Thyroid gland (tissue), 4 donors: ENCODE results near the gene HLF. TPM values are rescaled to one million over a fixed set of nuclear protein-coding genes. Genes with fewer than 3 reads are reported as not detected.

Experiments used
- DNase-seq, 2 donors: peaks; one replicate each; pipeline ENCODE4 v3.0.0-alpha.2; 2019
- H3K27ac ChIP-seq, 3 donors: fragments of 200-600 bp; sonication (generic); 1 replicate in 2 of 3; 2 replicates in 1 of 3; pipeline ENCODE4 v1.5.1; 2016 to 2019; ENCODE audit warnings: mild to moderate bottlenecking in 1 of 3, moderate library complexity in 1 of 3
- H3K27me3 ChIP-seq: fragments of 200-600 bp; sonication (generic); one replicate; pipeline ENCODE4 v1.5.1; 2019
- H3K36me3 ChIP-seq, 2 donors: fragments of 200-600 bp; sonication (generic); one replicate each; pipeline ENCODE4 v1.5.1; 2016 to 2019
- H3K4me1 ChIP-seq, 2 donors: fragments of 200-600 bp; sonication (generic); one replicate each; pipeline ENCODE4 v1.5.1; 2017 to 2019
- H3K4me3 ChIP-seq, 3 donors: fragments of 200-600 bp; sonication (generic); replicated peaks in 1 of 3; 1 replicate in 2 of 3; 2 replicates in 1 of 3; pipeline ENCODE4 v1.5.1; 2016; ENCODE audit warnings: mild to moderate bottlenecking in 1 of 3
- H3K9me3 ChIP-seq: fragments of 200-600 bp; sonication (generic); one replicate; pipeline ENCODE4 v1.5.1; 2017
- POLR2A ChIP-seq, 2 donors: fragments of 450-650 bp; IDR thresholded peaks; one replicate each; pipeline ENCODE4 v1.6.1; 2017; ENCODE audit warnings: antibody characterized with exemption in 2 of 2, mild to moderate bottlenecking in 2 of 2, moderate library complexity in 1 of 2
- WGBS, 2 donors: methylation state at CpG; one replicate each; pipeline ENCODE4 v1.1.5; 2017; 5-methylcytosine and 5-hydroxymethylcytosine counted together
- intact Hi-C: fragments of 100-400 bp; cut with DNase I; formaldehyde crosslinking; loops from one replicate; pipeline ENCODE4 v1.15.1; 2023
- total RNA-seq, 4 donors: library from RNA; depleted of rRNA; stranded (reverse); fragments of >200 nt; gene quantifications; one replicate each; pipeline ENCODE4 v1.2.3, GENCODE V29; 2016
- TF ChIP-seq, protein P1 (sequence below), 6 experiments: fragments of 200-600 bp in 3 of 6; fragments of 450-650 bp in 3 of 6; sonication (generic) in 3 of 6; IDR thresholded peaks; one replicate each; pipeline ENCODE4 v1.5.1; 2016 to 2019; ENCODE audit warnings: antibody characterized with exemption in 6 of 6, mild to moderate bottlenecking in 2 of 6, inconsistent platforms in 1 of 6, moderate library complexity in 1 of 6

Gene HLF
- total RNA-seq, 4 donors from 2014 or later, result 39.4 to 54.1 (median 51.7) TPM

DNA sequence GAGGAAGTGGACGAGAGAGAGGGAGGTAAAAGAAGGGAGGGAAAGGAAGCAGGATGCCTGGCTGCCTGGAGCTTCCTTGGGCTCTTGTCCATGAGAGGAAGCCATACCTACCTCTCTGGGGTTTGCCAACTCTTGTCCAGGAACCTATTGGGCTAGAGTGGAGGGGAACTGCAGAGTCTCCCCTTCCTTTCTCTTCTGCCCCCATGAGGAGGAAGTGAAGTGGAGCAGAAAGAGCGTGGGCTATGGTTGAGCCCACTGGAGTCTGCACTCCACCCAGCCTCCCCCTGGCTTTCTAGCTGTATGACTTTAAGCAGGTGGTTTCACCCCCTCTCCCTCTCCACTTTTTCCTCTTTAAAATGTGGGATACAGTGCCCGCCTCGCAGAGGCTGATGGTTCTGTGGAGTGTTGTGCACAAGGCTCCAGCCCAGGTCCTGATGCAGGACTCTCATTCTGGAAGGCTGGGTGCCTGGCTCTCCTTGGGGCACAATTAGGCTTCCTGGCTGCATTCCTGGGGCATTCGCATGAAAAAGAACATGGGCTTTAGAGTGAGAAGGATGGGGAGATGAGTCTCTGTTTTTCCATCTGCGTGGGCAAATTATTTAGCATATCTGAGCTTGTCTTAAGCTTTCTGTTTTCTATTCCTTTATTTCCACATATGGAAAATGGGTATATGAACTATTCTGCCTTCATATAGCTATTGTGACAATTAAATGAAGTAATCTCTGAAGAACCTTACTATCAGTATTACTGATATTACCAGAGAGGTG, 40.7 kb downstream of the HLF start:
- intact Hi-C loops, result no loop called here
- WGBS, 2 donors, result 88 to 92% methylated on average over 6 of the region's 6 CpGs
- Histone ChIP-seq H3K9me3 (no peaks in the 10 kb centered on the region), H3K27ac (no peak overlapping the region), H3K4me3 (no peak overlapping the region), H3K27me3 (no peaks in the 10 kb centered on the region), H3K4me1 (peaks cover 6% of the 10 kb centered on the region in 2 donors), H3K36me3 (no peaks in the 10 kb centered on the region)
- no peak for TF ChIP-seq POLR2A (IDR thresholded peaks at IDR 0.05)
- TF ChIP-seq, protein P1, sequence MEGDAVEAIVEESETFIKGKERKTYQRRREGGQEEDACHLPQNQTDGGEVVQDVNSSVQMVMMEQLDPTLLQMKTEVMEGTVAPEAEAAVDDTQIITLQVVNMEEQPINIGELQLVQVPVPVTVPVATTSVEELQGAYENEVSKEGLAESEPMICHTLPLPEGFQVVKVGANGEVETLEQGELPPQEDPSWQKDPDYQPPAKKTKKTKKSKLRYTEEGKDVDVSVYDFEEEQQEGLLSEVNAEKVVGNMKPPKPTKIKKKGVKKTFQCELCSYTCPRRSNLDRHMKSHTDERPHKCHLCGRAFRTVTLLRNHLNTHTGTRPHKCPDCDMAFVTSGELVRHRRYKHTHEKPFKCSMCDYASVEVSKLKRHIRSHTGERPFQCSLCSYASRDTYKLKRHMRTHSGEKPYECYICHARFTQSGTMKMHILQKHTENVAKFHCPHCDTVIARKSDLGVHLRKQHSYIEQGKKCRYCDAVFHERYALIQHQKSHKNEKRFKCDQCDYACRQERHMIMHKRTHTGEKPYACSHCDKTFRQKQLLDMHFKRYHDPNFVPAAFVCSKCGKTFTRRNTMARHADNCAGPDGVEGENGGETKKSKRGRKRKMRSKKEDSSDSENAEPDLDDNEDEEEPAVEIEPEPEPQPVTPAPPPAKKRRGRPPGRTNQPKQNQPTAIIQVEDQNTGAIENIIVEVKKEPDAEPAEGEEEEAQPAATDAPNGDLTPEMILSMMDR (IDR thresholded peaks at IDR 0.05), result no peak
- DNase-seq, result no peak

GRCh38 chr17:55307879-55308278, 43.1 kb downstream of the HLF start:
- H3K27me3 ChIP-seq, result no peaks in the 10 kb centered on the region
- H3K36me3 ChIP-seq, result no peaks in the 10 kb centered on the region
- H3K27ac ChIP-seq, result no peak overlapping the region
- intact Hi-C loops, result no loop called here
- no peaks in the 10 kb centered on the region for H3K9me3 ChIP-seq
- DNase-seq, result no peak
- TF ChIP-seq POLR2A (IDR thresholded peaks at IDR 0.05), result no peak
- WGBS, 2 donors, result 96% methylated on average over 7 of the region's 7 CpGs
- H3K4me1 ChIP-seq, result no peaks in the 10 kb centered on the region
- no peak overlapping the region for H3K4me3 ChIP-seq

- no peak for DNase-seq
- 94 to 96% methylated on average over 9 of the region's 9 CpGs for whole genome bisulfite sequencing, 2 donors
- Histone ChIP-seq H3K4me1 (no peaks in the 10 kb centered on the region), H3K27ac (no peak overlapping the region), H3K36me3 (no peaks in the 10 kb centered on the region), H3K9me3 (no peaks in the 10 kb centered on the region), H3K27me3 (no peaks in the 10 kb centered on the region), H3K4me3 (no peak overlapping the region)
- intact Hi-C loops, result no loop called here
- TF ChIP-seq, protein P1 (IDR thresholded peaks at IDR 0.05), result no peak
- no peak for TF ChIP-seq POLR2A (IDR thresholded peaks at IDR 0.05)
Observed at GRCh38 chr17:55308613-55309391, 44.0 kb downstream of the HLF start.

- no peak for DNase-seq
- peaks cover 0 to 8% of the 10 kb centered on the region in 2 donors for H3K36me3 ChIP-seq
- 92 to 98% methylated on average over 7 of the region's 7 CpGs for WGBS, 2 donors
- intact Hi-C loops, result no loop called here
- no peaks in the 10 kb centered on the region for H3K4me1 ChIP-seq
- TF ChIP-seq POLR2A (IDR thresholded peaks at IDR 0.05), result no peak
- TF ChIP-seq, protein P1 (IDR thresholded peaks at IDR 0.05), result no peak
- no peak overlapping the region for H3K4me3 ChIP-seq
- H3K27ac ChIP-seq, result no peak overlapping the region
- H3K9me3 ChIP-seq, result no peaks in the 10 kb centered on the region
- no peaks in the 10 kb centered on the region for H3K27me3 ChIP-seq
Observed at GRCh38 chr17:55311767-55312375, 47.1 kb downstream of the HLF start.

DNA sequence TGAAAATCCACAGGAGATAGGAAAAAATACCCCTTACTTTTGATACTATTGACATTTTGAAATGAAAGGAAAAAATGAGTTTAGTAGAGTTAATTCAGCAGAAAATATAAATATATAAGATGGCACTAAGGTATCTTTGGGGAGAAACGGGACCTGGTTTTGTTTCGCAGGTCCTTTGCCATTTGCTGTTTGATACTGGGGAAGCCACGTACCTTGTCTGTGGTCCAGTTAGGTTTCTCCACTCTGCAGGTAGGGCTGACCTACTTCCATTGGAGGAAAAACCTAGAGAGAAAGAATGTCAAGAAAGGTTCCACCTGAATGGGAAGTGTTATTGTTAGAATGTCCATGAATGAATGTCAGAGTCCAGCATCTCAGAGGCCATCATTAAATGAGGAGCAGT, 48.1 kb downstream of the HLF start:
- TF ChIP-seq, protein P1 (IDR thresholded peaks at IDR 0.05), result no peak
- TF ChIP-seq POLR2A (IDR thresholded peaks at IDR 0.05), result no peak
- Histone ChIP-seq H3K36me3 (peaks cover 0 to 16% of the 10 kb centered on the region in 2 donors), H3K9me3 (no peaks in the 10 kb centered on the region), H3K4me3 (no peak overlapping the region), H3K27me3 (no peaks in the 10 kb centered on the region), H3K27ac (no peak overlapping the region), H3K4me1 (no peaks in the 10 kb centered on the region)
- DNase-seq, result no peak
- intact Hi-C loops, result no loop called here
- WGBS, 2 donors, result 81 to 94% methylated on average over 3 of the region's 3 CpGs
